GM20000 (cell line): Measurements from ENCODE around the gene LYSMD2.
A peak's percentile ranks its signal among the peaks of the same experiment; 100 is the strongest.

Source experiments
- DNase-seq: peaks from one replicate; pipeline ENCODE4 v3.0.0; 2012; ENCODE audit warnings: low spot score
- TF ChIP-seq, protein P1 (sequence below): IDR thresholded peaks from 2 replicates; pipeline ENCODE4 v1.5.1; 2012; ENCODE audit warnings: mild to moderate bottlenecking, control low read depth; ENCODE audit errors: extremely low read depth, missing control alignments

Gene LYSMD2

GRCh38 chr15:51738553-51738952 is 1.1 kb upstream of the LYSMD2 start:
- TF ChIP-seq, protein P1, sequence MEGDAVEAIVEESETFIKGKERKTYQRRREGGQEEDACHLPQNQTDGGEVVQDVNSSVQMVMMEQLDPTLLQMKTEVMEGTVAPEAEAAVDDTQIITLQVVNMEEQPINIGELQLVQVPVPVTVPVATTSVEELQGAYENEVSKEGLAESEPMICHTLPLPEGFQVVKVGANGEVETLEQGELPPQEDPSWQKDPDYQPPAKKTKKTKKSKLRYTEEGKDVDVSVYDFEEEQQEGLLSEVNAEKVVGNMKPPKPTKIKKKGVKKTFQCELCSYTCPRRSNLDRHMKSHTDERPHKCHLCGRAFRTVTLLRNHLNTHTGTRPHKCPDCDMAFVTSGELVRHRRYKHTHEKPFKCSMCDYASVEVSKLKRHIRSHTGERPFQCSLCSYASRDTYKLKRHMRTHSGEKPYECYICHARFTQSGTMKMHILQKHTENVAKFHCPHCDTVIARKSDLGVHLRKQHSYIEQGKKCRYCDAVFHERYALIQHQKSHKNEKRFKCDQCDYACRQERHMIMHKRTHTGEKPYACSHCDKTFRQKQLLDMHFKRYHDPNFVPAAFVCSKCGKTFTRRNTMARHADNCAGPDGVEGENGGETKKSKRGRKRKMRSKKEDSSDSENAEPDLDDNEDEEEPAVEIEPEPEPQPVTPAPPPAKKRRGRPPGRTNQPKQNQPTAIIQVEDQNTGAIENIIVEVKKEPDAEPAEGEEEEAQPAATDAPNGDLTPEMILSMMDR, result no peak
- DNase-seq, result no peak

GRCh38 chr15:51736751-51737521 is 519 bp downstream of the LYSMD2 start:
- DNase-seq, result peak; percentile 74
- TF ChIP-seq, protein P1, result no peak

DNA sequence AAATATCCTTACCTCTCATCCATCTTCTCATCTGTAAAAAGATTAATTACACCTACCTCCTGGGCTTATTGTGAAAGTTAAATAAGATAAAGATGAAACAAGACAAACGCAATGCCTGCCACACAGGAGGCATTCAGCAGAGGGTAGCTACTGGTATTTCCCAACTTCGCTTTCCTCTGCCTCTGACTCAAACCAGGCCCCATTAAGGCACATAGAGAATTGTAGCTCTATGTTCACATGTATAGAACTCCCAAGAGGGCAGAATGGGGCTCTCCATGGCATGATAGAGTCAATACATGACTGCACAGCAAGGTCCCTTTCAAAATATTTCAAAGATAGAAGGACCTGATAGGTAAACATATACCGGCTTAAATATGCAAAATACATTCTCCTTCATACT is 1.4 kb downstream of the LYSMD2 start:
- peak; percentile 46 for DNase-seq
- TF ChIP-seq, protein P1, result no peak

- DNase-seq, result no peak
- TF ChIP-seq, protein P1, result no peak
Measured at GRCh38 chr15:51735228-51736010, 2.0 kb downstream of the LYSMD2 start.

- no peak for DNase-seq
- TF ChIP-seq, protein P1, result no peak
Measured at GRCh38 chr15:51732646-51733045, 4.8 kb downstream of the LYSMD2 start.

DNA sequence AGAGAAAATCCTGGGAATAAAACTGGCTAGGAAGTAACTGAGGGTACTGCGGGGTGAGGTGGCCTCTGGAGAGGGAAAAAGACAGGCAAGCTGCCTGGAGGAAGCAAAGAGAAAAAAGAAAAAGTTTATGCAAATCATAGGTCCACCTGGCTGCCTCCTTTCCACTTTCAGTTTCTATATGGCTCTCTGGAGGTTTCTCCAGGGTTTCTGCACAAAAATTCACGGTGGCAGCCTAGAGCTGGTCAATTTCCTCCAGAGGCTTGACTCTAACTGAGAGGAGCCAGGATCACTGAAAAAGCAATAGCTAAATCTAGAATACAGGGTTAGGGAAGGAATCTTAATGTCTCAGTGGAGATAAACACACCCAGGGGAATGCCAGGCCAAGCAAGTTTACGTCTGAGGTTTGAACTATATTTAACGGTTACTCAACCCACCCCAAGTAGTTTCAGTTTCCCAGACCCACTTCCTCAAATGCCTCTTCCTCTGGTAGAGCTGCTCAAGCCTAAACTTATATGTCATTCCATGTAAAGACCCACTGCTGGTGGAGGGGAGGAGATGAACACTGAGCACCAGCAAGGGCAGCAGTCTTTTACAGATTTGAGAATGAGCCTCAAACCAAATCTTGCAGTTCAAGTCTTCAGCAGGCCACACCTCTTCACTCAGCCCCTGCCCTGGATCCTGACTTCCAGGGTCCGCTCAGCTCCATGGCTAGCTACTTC is 5.7 kb downstream of the LYSMD2 start:
- TF ChIP-seq, protein P1, result no peak
- peak; percentile 77 for DNase-seq
